Suprapubic skin (tissue), 4 donors: ENCODE measurements around the gene TCEAL8. TPM values are rescaled to one million over a fixed set of nuclear protein-coding genes. Genes with fewer than 3 reads are reported as not detected.
A peak's percentile ranks its signal among the peaks of the same experiment; 100 is the strongest.

Source experiments
- DNase-seq, 2 donors: peaks; one replicate each; pipeline ENCODE4 v3.0.0-alpha.2; 2019; ENCODE audit warnings: low spot score in 2 of 2
- H3K27ac ChIP-seq: fragments of 200-600 bp; sonication (generic); one replicate; pipeline ENCODE4 v1.5.1; 2019
- H3K27me3 ChIP-seq: fragments of 200-600 bp; sonication (generic); one replicate; pipeline ENCODE4 v1.5.1; 2019
- H3K36me3 ChIP-seq: fragments of 200-600 bp; sonication (generic); one replicate; pipeline ENCODE4 v1.5.1; 2019
- H3K4me1 ChIP-seq: fragments of 200-600 bp; sonication (generic); one replicate; pipeline ENCODE4 v1.5.1; 2019
- H3K4me3 ChIP-seq: fragments of 200-600 bp; sonication (generic); one replicate; pipeline ENCODE4 v1.5.1; 2019; ENCODE audit warnings: mild to moderate bottlenecking
- H3K9me3 ChIP-seq: fragments of 200-600 bp; sonication (generic); one replicate; pipeline ENCODE4 v1.5.1; 2019
- EP300 ChIP-seq: sonication (generic); formaldehyde crosslinking; IDR thresholded peaks from one replicate; pipeline ENCODE4 v1.6.1; 2017; ENCODE audit warnings: antibody characterized with exemption
- POLR2A ChIP-seq, 2 donors: fragments of 450-650 bp; IDR thresholded peaks; one replicate each; pipeline ENCODE4 v1.6.1; 2017; ENCODE audit warnings: antibody characterized with exemption in 2 of 2, mild to moderate bottlenecking in 2 of 2, moderate library complexity in 2 of 2
- POLR2AphosphoS5 ChIP-seq, 3 donors: sonication (generic); formaldehyde crosslinking; IDR thresholded peaks; one replicate each; pipeline ENCODE4 v1.6.1; 2017; ENCODE audit warnings: antibody characterized with exemption in 3 of 3
- WGBS: methylation state at CpG from one replicate; pipeline ENCODE4 v1.1.5; 2018; 5-methylcytosine and 5-hydroxymethylcytosine counted together
- total RNA-seq, 4 donors: library from RNA; depleted of rRNA; stranded (reverse); fragments of >200 nt; gene quantifications; one replicate each; pipeline ENCODE4 v1.1.0, GENCODE V29; 2016
- TF ChIP-seq, protein P1 (sequence below), 2 donors: fragments of 200-600 bp in 1 of 2; fragments of 450-650 bp in 1 of 2; sonication (generic) in 1 of 2; IDR thresholded peaks; one replicate each; pipeline ENCODE4 v1.5.1; 2016 to 2019; ENCODE audit warnings: antibody characterized with exemption in 2 of 2, mild to moderate bottlenecking in 1 of 2, moderate library complexity in 1 of 2

Gene TCEAL8
- total RNA-seq, 4 donors from 2014 or later = 39.4 to 50.6 (median 45.2) TPM

DNA sequence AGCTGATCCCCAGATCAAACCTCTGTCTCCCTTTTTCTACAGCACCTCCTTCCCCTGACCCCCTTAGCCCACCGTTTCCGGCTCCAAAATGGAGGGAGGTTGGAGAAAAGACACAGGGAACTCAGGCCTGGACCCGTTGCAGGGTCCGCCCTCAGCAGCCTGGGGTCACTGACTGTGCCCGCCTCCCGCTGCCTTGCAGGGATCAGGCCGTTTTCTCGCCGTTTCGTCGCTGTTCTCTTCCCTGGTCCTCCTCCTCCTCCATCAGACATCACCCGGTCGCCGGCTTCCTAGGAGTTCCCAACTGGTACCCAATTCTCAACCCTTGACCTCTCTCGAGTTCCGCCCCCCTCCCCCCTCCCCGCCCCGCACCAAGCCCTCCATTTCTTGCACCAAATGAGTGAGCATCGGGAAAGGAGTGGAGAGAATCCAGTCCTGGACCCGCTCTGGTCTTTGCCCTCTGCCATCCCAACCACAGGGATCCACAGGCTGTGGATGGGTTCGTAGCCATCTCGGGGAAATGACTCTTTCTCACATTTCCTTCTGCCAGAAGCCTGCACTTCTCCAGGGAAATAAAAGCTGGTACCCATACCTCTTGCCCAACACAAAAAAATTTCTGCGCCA is 21.1 kb upstream of the TCEAL8 start:
- no peak overlapping the region for H3K27ac ChIP-seq
- peaks cover 6% of the 10 kb centered on the region for H3K4me1 ChIP-seq
- no peak for DNase-seq
- no peaks in the 10 kb centered on the region for H3K36me3 ChIP-seq
- no peaks in the 10 kb centered on the region for H3K9me3 ChIP-seq
- TF ChIP-seq POLR2A (IDR thresholded peaks at IDR 0.05) (no peak), POLR2AphosphoS5 (IDR thresholded peaks at IDR 0.05) (no peak)
- peaks cover 3% of the 10 kb centered on the region for H3K27me3 ChIP-seq
- H3K4me3 ChIP-seq = peak overlapping the region; percentile 5
- WGBS = 36% methylated on average over 21 of the region's 23 CpGs

DNA sequence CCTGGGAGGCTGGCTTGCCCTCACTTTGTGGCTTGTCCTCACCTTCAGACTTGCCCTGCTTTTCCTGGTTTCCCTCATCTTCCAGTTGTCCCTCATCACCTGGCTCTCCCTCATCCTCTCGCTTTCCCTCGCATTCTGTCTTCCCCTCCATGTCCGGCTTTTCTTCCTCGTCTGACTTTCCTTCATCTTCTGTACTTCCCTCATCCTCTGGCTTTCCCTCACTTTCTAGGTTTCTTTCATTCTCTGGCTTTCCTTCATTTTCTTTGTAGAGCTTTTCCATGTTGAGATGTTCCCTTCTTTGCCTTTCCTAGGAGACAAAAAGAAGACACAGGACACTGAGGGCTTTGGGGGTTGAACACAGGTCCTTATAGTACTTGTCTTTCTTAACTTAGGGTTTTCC is 19.3 kb upstream of the TCEAL8 start:
- Histone ChIP-seq H3K27me3 (peaks cover 3% of the 10 kb centered on the region), H3K4me3 (no peak overlapping the region), H3K27ac (no peak overlapping the region), H3K9me3 (no peaks in the 10 kb centered on the region), H3K36me3 (no peaks in the 10 kb centered on the region), H3K4me1 (peaks cover 6% of the 10 kb centered on the region)
- DNase-seq = no peak
- WGBS = 83% methylated on average over 4 of the region's 4 CpGs
- TF ChIP-seq POLR2A (IDR thresholded peaks at IDR 0.05) = no peak
- TF ChIP-seq, protein P1, sequence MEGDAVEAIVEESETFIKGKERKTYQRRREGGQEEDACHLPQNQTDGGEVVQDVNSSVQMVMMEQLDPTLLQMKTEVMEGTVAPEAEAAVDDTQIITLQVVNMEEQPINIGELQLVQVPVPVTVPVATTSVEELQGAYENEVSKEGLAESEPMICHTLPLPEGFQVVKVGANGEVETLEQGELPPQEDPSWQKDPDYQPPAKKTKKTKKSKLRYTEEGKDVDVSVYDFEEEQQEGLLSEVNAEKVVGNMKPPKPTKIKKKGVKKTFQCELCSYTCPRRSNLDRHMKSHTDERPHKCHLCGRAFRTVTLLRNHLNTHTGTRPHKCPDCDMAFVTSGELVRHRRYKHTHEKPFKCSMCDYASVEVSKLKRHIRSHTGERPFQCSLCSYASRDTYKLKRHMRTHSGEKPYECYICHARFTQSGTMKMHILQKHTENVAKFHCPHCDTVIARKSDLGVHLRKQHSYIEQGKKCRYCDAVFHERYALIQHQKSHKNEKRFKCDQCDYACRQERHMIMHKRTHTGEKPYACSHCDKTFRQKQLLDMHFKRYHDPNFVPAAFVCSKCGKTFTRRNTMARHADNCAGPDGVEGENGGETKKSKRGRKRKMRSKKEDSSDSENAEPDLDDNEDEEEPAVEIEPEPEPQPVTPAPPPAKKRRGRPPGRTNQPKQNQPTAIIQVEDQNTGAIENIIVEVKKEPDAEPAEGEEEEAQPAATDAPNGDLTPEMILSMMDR (IDR thresholded peaks at IDR 0.05) = no peak

DNA sequence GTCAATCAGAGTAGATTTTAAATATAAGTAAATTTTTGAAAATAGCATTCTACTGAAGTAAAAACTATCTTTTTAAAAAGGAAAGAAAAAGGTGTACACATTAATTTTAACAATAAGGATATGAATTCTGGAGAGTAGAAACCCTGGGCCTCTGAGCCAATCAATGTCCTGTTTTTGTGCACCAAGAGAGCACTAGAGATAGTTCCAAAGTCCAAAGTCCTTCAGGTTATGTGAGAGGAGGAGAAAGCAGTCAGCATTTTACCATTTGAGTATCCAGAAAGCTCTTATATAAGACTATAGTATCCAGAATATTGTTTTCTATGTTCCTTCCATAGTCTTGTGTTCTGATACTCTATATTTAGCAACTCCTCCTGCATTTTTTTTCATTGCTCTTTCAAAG is 3.3 kb upstream of the TCEAL8 start:
- DNase-seq = no peak
- TF ChIP-seq EP300 (no peak), POLR2A (IDR thresholded peaks at IDR 0.05) (no peak), POLR2AphosphoS5 (IDR thresholded peaks at IDR 0.05) (no peak)
- TF ChIP-seq, protein P1 (IDR thresholded peaks at IDR 0.05) = no peak
- no peaks in the 10 kb centered on the region for H3K9me3 ChIP-seq
- H3K4me1 ChIP-seq = peaks cover 7% of the 10 kb centered on the region
- H3K36me3 ChIP-seq = no peaks in the 10 kb centered on the region
- no peaks in the 10 kb centered on the region for H3K27me3 ChIP-seq
- no peak overlapping the region for H3K27ac ChIP-seq
- no peak overlapping the region for H3K4me3 ChIP-seq

DNA sequence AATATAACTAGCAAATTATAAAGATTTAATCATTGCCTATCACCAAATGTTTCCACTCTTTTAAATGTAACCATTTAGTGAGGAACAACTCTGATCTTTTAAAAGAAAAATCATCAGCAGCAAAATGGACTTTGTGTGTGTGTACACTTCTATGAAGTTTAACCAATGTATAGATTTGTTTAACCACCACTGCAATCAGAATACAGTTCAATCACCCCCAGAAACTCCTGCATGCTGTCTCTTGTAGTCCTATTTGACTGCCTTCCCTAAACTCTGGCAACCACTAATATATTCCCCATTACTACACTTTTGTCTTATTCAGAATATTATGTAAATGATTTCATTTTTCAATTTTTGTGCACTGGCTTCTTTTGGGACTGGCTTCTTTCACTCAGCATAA is 1.7 kb upstream of the TCEAL8 start:
- H3K27me3 ChIP-seq = no peaks in the 10 kb centered on the region
- H3K4me1 ChIP-seq = peaks cover 10% of the 10 kb centered on the region
- H3K9me3 ChIP-seq = no peaks in the 10 kb centered on the region
- DNase-seq = no peak
- no peak overlapping the region for H3K4me3 ChIP-seq
- no peak overlapping the region for H3K27ac ChIP-seq
- no peak for TF ChIP-seq POLR2A (IDR thresholded peaks at IDR 0.05)
- no peak for TF ChIP-seq POLR2AphosphoS5 (IDR thresholded peaks at IDR 0.05)
- TF ChIP-seq, protein P1 (IDR thresholded peaks at IDR 0.05) = no peak
- TF ChIP-seq EP300 = no peak
- no peaks in the 10 kb centered on the region for H3K36me3 ChIP-seq

DNA sequence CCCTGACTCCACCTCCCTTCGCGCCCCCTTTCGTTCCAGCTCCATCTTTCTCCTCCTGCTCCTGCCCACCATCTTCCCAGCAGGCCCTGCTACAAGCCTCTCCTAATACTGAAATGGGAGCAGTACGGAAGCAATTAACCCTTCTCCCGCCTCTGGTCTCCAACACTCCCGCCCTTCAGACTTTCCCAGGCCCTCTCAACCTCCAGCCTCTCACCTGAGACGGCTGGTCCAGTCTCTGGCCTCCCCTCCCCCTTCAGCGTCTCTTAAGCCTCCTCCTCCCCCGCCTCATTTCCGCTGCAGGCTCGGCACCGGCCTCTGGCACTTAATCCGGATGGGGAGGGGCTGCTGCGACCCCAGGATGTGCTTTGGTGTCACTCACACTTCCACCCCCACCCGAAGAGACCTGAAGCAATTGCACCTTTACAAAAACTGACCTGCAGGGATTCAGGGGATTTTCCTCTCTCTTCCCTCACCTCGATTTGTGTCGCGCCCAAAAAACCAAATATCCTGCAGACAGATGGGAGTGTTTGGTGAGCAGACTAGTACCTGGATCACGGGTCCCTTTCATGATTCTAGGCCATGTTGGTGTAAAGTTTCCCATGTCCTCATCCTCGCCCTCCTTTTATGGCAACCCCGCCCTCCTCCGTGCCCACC is 657 bp downstream of the TCEAL8 start:
- peak overlapping the region; percentile 60 for H3K4me3 ChIP-seq
- H3K36me3 ChIP-seq = no peaks in the 10 kb centered on the region
- no peak for DNase-seq
- 21% methylated on average over 22 of the region's 22 CpGs for WGBS
- TF ChIP-seq, protein P1 (IDR thresholded peaks at IDR 0.05) = no peak
- TF ChIP-seq POLR2AphosphoS5 (IDR thresholded peaks at IDR 0.05) (no peak), POLR2A (IDR thresholded peaks at IDR 0.05) (no peak), EP300 (no peak)
- H3K9me3 ChIP-seq = no peaks in the 10 kb centered on the region
- peak overlapping the region; percentile 80 for H3K27ac ChIP-seq
- peaks cover 12% of the 10 kb centered on the region for H3K4me1 ChIP-seq
- H3K27me3 ChIP-seq = no peaks in the 10 kb centered on the region
